Adipocyte (in vitro differentiated cells): ENCODE data around the gene C11orf65.
"Not testable (repeated sequence)": the region's sequence is repeated elsewhere in the genome, so short reads cannot be mapped to it uniquely, and the experiment has no call there.

Experiments used
- DNase-seq: peaks from one replicate; pipeline ENCODE4 v3.0.0-alpha.2; 2015; ENCODE audit warnings: low read depth
- H3K27me3 ChIP-seq: replicated peaks from 2 replicates; pipeline ENCODE4 v1.7.0; 2013; ENCODE audit warnings: mild to moderate bottlenecking, low read length, moderate library complexity; ENCODE audit not compliant: control insufficient read depth, insufficient read depth
- H3K36me3 ChIP-seq: 2 replicates; pipeline ENCODE4 v1.7.0; 2013; ENCODE audit warnings: low read length, mild to moderate bottlenecking, moderate library complexity; ENCODE audit not compliant: control insufficient read depth, insufficient read depth, severe bottlenecking
- H3K4me1 ChIP-seq: 2 replicates; pipeline ENCODE4 v1.7.0; 2013; ENCODE audit warnings: mild to moderate bottlenecking, low read length, moderate library complexity; ENCODE audit not compliant: control insufficient read depth, insufficient read depth
- H3K4me3 ChIP-seq: 2 replicates; pipeline ENCODE4 v1.7.0; 2013; ENCODE audit warnings: mild to moderate bottlenecking, low read length, moderate library complexity
- H3K9ac ChIP-seq: 2 replicates; pipeline ENCODE4 v1.7.0; 2013; ENCODE audit warnings: mild to moderate bottlenecking, low read length, moderate library complexity
- H3K9me3 ChIP-seq: 2 replicates; pipeline ENCODE4 v1.7.0; 2013; ENCODE audit warnings: mild to moderate bottlenecking, low read length, moderate library complexity; ENCODE audit not compliant: control insufficient read depth

The C11orf65 gene

GRCh38 chr11:108402241-108402640, 65.1 kb downstream of the C11orf65 start:
- Histone ChIP-seq H3K36me3 (no peaks in the 10 kb centered on the region), H3K27me3 (no peaks in the 10 kb centered on the region), H3K9ac (no peak overlapping the region), H3K9me3 (no peaks in the 10 kb centered on the region), H3K4me1 (no peaks in the 10 kb centered on the region), H3K4me3 (no peak overlapping the region)
- no peak for DNase-seq

GRCh38 chr11:108398439-108398838, 68.9 kb downstream of the C11orf65 start:
- no peaks in the 10 kb centered on the region for H3K4me1 ChIP-seq
- H3K36me3 ChIP-seq, result no peaks in the 10 kb centered on the region
- no peaks in the 10 kb centered on the region for H3K27me3 ChIP-seq
- H3K4me3 ChIP-seq, result no peak overlapping the region
- no peak overlapping the region for H3K9ac ChIP-seq
- no peaks in the 10 kb centered on the region for H3K9me3 ChIP-seq
- no peak for DNase-seq

- not testable (repeated sequence) for H3K9ac ChIP-seq, H3K4me3 ChIP-seq, DNase-seq, H3K9me3 ChIP-seq, H3K36me3 ChIP-seq, H3K27me3 ChIP-seq, H3K4me1 ChIP-seq
These were observed 70.7 kb downstream of the C11orf65 start for GRCh38 chr11:108396672-108397071.

- no peak for DNase-seq
- Histone ChIP-seq H3K36me3 (no peaks in the 10 kb centered on the region), H3K9me3 (no peaks in the 10 kb centered on the region), H3K9ac (no peak overlapping the region), H3K4me1 (no peaks in the 10 kb centered on the region), H3K4me3 (no peak overlapping the region), H3K27me3 (no peaks in the 10 kb centered on the region)
These were observed 72.5 kb downstream of the C11orf65 start for GRCh38 chr11:108394744-108395284.

GRCh38 chr11:108393046-108393445, 74.3 kb downstream of the C11orf65 start:
- H3K36me3 ChIP-seq, result no peaks in the 10 kb centered on the region
- H3K9ac ChIP-seq, result no peak overlapping the region
- no peaks in the 10 kb centered on the region for H3K27me3 ChIP-seq
- H3K4me1 ChIP-seq, result no peaks in the 10 kb centered on the region
- H3K9me3 ChIP-seq, result no peaks in the 10 kb centered on the region
- DNase-seq, result no peak
- no peak overlapping the region for H3K4me3 ChIP-seq

- Histone ChIP-seq H3K9me3 (no peaks in the 10 kb centered on the region), H3K4me1 (no peaks in the 10 kb centered on the region), H3K36me3 (no peaks in the 10 kb centered on the region), H3K27me3 (no peaks in the 10 kb centered on the region), H3K9ac (no peak overlapping the region), H3K4me3 (no peak overlapping the region)
- no peak for DNase-seq
These were observed 75.0 kb downstream of the C11orf65 start for GRCh38 chr11:108392353-108392752.

GRCh38 chr11:108388576-108388975, 78.8 kb downstream of the C11orf65 start:
- Histone ChIP-seq H3K9ac (no peak overlapping the region), H3K4me3 (no peak overlapping the region), H3K36me3 (no peaks in the 10 kb centered on the region), H3K27me3 (no peaks in the 10 kb centered on the region), H3K9me3 (no peaks in the 10 kb centered on the region), H3K4me1 (no peaks in the 10 kb centered on the region)
- DNase-seq, result no peak

- not testable (repeated sequence) for H3K9ac ChIP-seq, H3K4me3 ChIP-seq, DNase-seq, H3K36me3 ChIP-seq, H3K27me3 ChIP-seq, H3K9me3 ChIP-seq
- peaks cover 13% of the 10 kb centered on the region for H3K4me1 ChIP-seq
These were observed 93.8 kb downstream of the C11orf65 start for GRCh38 chr11:108373505-108373904.

- no peaks in the 10 kb centered on the region for H3K9me3 ChIP-seq
- H3K4me1 ChIP-seq, result peaks cover 23% of the 10 kb centered on the region
- no peaks in the 10 kb centered on the region for H3K27me3 ChIP-seq
- no peak overlapping the region for H3K4me3 ChIP-seq
- DNase-seq, result no peak
- H3K36me3 ChIP-seq, result peaks cover 5% of the 10 kb centered on the region
- H3K9ac ChIP-seq, result no peak overlapping the region
These were observed 96.3 kb downstream of the C11orf65 start for GRCh38 chr11:108370990-108371389.

GRCh38 chr11:108370315-108370714, 97.0 kb downstream of the C11orf65 start:
- Histone ChIP-seq H3K4me3 (no peak overlapping the region), H3K36me3 (peaks cover 5% of the 10 kb centered on the region), H3K27me3 (no peaks in the 10 kb centered on the region), H3K4me1 (peaks cover 23% of the 10 kb centered on the region), H3K9me3 (no peaks in the 10 kb centered on the region), H3K9ac (no peak overlapping the region)
- DNase-seq, result no peak

GRCh38 chr11:108369064-108369463, 98.3 kb downstream of the C11orf65 start:
- H3K36me3 ChIP-seq, result peaks cover 5% of the 10 kb centered on the region
- H3K4me1 ChIP-seq, result peaks cover 27% of the 10 kb centered on the region
- no peaks in the 10 kb centered on the region for H3K9me3 ChIP-seq
- no peak for DNase-seq
- no peak overlapping the region for H3K9ac ChIP-seq
- H3K27me3 ChIP-seq, result no peaks in the 10 kb centered on the region
- H3K4me3 ChIP-seq, result no peak overlapping the region

- peaks cover 36% of the 10 kb centered on the region for H3K4me1 ChIP-seq
- peaks cover 5% of the 10 kb centered on the region for H3K36me3 ChIP-seq
- no peaks in the 10 kb centered on the region for H3K9me3 ChIP-seq
- H3K4me3 ChIP-seq, result peak overlapping the region; percentile 50
- DNase-seq, result no peak
- H3K9ac ChIP-seq, result peak overlapping the region; percentile 11
- H3K27me3 ChIP-seq, result no peaks in the 10 kb centered on the region
These were observed 99.2 kb downstream of the C11orf65 start for GRCh38 chr11:108368134-108368533.
